Right lobe of liver (tissue), 4 donors: Measurements from ENCODE around the gene TUFM.

Experiments
- CTCF ChIP-seq, 4 donors: fragments of 200-600 bp in 3 of 4; fragments of 450-650 bp in 1 of 4; IDR thresholded peaks; one replicate each; pipeline versions ENCODE4 v1.5.1 to v1.8.0; 2016 to 2022; ENCODE audit warnings: antibody characterized with exemption in 4 of 4, mild to moderate bottlenecking in 2 of 4
- POLR2A ChIP-seq: fragments of 450-650 bp; IDR thresholded peaks from one replicate; pipeline ENCODE4 v1.6.1; 2017; ENCODE audit warnings: antibody characterized with exemption, mild to moderate bottlenecking
- donor health status: DM: no; HTN: no; CAD: no.
- donor health status: DM: no; HTN: no; CAD: no.
- donor health status: DM: no; HTN: yes; CAD: no.

GRCh38 chr16:28863929-28864793 is 18.0 kb upstream of the TUFM start:
- no peak for TF ChIP-seq CTCF (IDR thresholded peaks at IDR 0.05)
- no peak for TF ChIP-seq POLR2A
